ENCODE measurements around the gene FBLN5.
"Not testable (repeated sequence)": the region's sequence is repeated elsewhere in the genome, so short reads cannot be mapped to it uniquely, and the experiment has no call there.

The FBLN5 gene

GRCh38 chr14:91858536-91859275 is 88.8 kb downstream of the FBLN5 start:
- FAIRE-seq: peak; percentile 96

- no peak for FAIRE-seq
These were observed 89.9 kb downstream of the FBLN5 start for GRCh38 chr14:91857614-91858013.

- no peak for FAIRE-seq
These were observed 93.1 kb downstream of the FBLN5 start for GRCh38 chr14:91854327-91854934.

- FAIRE-seq: no peak
These were observed 95.9 kb downstream of the FBLN5 start for GRCh38 chr14:91851563-91851962.

- no peak for FAIRE-seq
These were observed 98.9 kb downstream of the FBLN5 start for GRCh38 chr14:91848504-91849001.

- FAIRE-seq: no peak
These were observed 99.8 kb downstream of the FBLN5 start for GRCh38 chr14:91847693-91848092.

- no peak for FAIRE-seq
These were observed 101.8 kb downstream of the FBLN5 start for GRCh38 chr14:91845652-91846051.

GRCh38 chr14:91845056-91845455 is 102.4 kb downstream of the FBLN5 start:
- FAIRE-seq: not testable (repeated sequence)

GRCh38 chr14:91844029-91844428 is 103.5 kb downstream of the FBLN5 start:
- no peak for FAIRE-seq

GRCh38 chr14:91843437-91843836 is 104.1 kb downstream of the FBLN5 start:
- FAIRE-seq: no peak

GRCh38 chr14:91841065-91841464 is 106.4 kb downstream of the FBLN5 start:
- no peak for FAIRE-seq

- no peak for FAIRE-seq
These were observed 107.7 kb downstream of the FBLN5 start for GRCh38 chr14:91839749-91840148.

- FAIRE-seq: no peak
These were observed 110.4 kb downstream of the FBLN5 start for GRCh38 chr14:91837076-91837475.

GRCh38 chr14:91835920-91836843 is 111.3 kb downstream of the FBLN5 start:
- FAIRE-seq: no peak

GRCh38 chr14:91835197-91835919 is 112.1 kb downstream of the FBLN5 start:
- FAIRE-seq: no peak

GRCh38 chr14:91834571-91834970 is 112.9 kb downstream of the FBLN5 start:
- no peak for FAIRE-seq

GRCh38 chr14:91831337-91831736 is 116.2 kb downstream of the FBLN5 start:
- no peak for FAIRE-seq

- FAIRE-seq: no peak
These were observed 116.7 kb downstream of the FBLN5 start for GRCh38 chr14:91830777-91831176.

GRCh38 chr14:91829511-91829910 is 118.0 kb downstream of the FBLN5 start:
- FAIRE-seq: peak; percentile 9

GRCh38 chr14:91827746-91828145 is 119.7 kb downstream of the FBLN5 start:
- no peak for FAIRE-seq
